ENCODE measurements around the gene HOXA6. TPM values are rescaled to one million over a fixed set of nuclear protein-coding genes. Genes with fewer than 3 reads are reported as not detected.

Gene HOXA6
- total RNA-seq, 1 donor from 2014 or later = not detected

- Mint-ChIP-seq H3K27me3 (ENCODE audit: unreplicated experiment) (peaks cover 43% of the 10 kb centered on the region), H3K9me3 (ENCODE audit: unreplicated experiment) (no peaks in the 10 kb centered on the region), H3K4me3 (ENCODE audit: unreplicated experiment) (peak overlapping the region; percentile 42), H3K27ac (ENCODE audit: unreplicated experiment) (peak overlapping the region; percentile 52), H3K4me1 (ENCODE audit: unreplicated experiment) (peaks cover 57% of the 10 kb centered on the region), H3K36me3 (ENCODE audit: low read depth, unreplicated experiment) (peaks cover 4% of the 10 kb centered on the region)
- no peak for DNase-seq (ENCODE audit: low spot score)
- TF ChIP-seq CTCF (IDR thresholded peaks at IDR 0.05; ENCODE audit: unreplicated experiment) = no peak
Observed at GRCh38 chr7:27106181-27106900, 41.2 kb downstream of the HOXA6 start.

GRCh38 chr7:27105301-27106031 lies 42.1 kb downstream of the HOXA6 start:
- TF ChIP-seq CTCF (IDR thresholded peaks at IDR 0.05; ENCODE audit: unreplicated experiment) = no peak
- H3K9me3 Mint-ChIP-seq (ENCODE audit: unreplicated experiment) = no peaks in the 10 kb centered on the region
- no peak overlapping the region for H3K27ac Mint-ChIP-seq (ENCODE audit: unreplicated experiment)
- H3K4me1 Mint-ChIP-seq (ENCODE audit: unreplicated experiment) = peaks cover 60% of the 10 kb centered on the region
- no peak for DNase-seq (ENCODE audit: low spot score)
- peak overlapping the region; percentile 42 for H3K4me3 Mint-ChIP-seq (ENCODE audit: unreplicated experiment)
- H3K27me3 Mint-ChIP-seq (ENCODE audit: unreplicated experiment) = peaks cover 40% of the 10 kb centered on the region
- H3K36me3 Mint-ChIP-seq (ENCODE audit: low read depth, unreplicated experiment) = peaks cover 4% of the 10 kb centered on the region

GRCh38 chr7:27104341-27105058 lies 43.1 kb downstream of the HOXA6 start:
- TF ChIP-seq CTCF (IDR thresholded peaks at IDR 0.05; ENCODE audit: unreplicated experiment) = no peak
- no peak for DNase-seq (ENCODE audit: low spot score)
- Mint-ChIP-seq H3K27ac (ENCODE audit: unreplicated experiment) (peak overlapping the region; percentile 31), H3K36me3 (ENCODE audit: low read depth, unreplicated experiment) (peaks cover 10% of the 10 kb centered on the region), H3K4me3 (ENCODE audit: unreplicated experiment) (peak overlapping the region; percentile 83), H3K9me3 (ENCODE audit: unreplicated experiment) (no peaks in the 10 kb centered on the region), H3K4me1 (ENCODE audit: unreplicated experiment) (peaks cover 60% of the 10 kb centered on the region), H3K27me3 (ENCODE audit: unreplicated experiment) (peaks cover 37% of the 10 kb centered on the region)

GRCh38 chr7:27103489-27104226 lies 43.9 kb downstream of the HOXA6 start:
- Mint-ChIP-seq H3K4me3 (ENCODE audit: unreplicated experiment) (peak overlapping the region; percentile 83), H3K9me3 (ENCODE audit: unreplicated experiment) (no peaks in the 10 kb centered on the region), H3K4me1 (ENCODE audit: unreplicated experiment) (peaks cover 63% of the 10 kb centered on the region), H3K27ac (ENCODE audit: unreplicated experiment) (peak overlapping the region; percentile 90), H3K36me3 (ENCODE audit: low read depth, unreplicated experiment) (peaks cover 16% of the 10 kb centered on the region), H3K27me3 (ENCODE audit: unreplicated experiment) (peaks cover 41% of the 10 kb centered on the region)
- DNase-seq (ENCODE audit: low spot score) = no peak
- TF ChIP-seq CTCF (IDR thresholded peaks at IDR 0.05; ENCODE audit: unreplicated experiment) = no peak

Measured in endothelial cell (in vitro differentiated cells).